ENCODE measurements around the gene EIF3D. TPM values are rescaled to one million over a fixed set of nuclear protein-coding genes. Genes with fewer than 3 reads are reported as not detected.
A peak's percentile ranks its signal among the peaks of the same experiment; 100 is the strongest.

EIF3D gene
- total RNA-seq, 1 donor from 2014 or later: 212 TPM

DNA sequence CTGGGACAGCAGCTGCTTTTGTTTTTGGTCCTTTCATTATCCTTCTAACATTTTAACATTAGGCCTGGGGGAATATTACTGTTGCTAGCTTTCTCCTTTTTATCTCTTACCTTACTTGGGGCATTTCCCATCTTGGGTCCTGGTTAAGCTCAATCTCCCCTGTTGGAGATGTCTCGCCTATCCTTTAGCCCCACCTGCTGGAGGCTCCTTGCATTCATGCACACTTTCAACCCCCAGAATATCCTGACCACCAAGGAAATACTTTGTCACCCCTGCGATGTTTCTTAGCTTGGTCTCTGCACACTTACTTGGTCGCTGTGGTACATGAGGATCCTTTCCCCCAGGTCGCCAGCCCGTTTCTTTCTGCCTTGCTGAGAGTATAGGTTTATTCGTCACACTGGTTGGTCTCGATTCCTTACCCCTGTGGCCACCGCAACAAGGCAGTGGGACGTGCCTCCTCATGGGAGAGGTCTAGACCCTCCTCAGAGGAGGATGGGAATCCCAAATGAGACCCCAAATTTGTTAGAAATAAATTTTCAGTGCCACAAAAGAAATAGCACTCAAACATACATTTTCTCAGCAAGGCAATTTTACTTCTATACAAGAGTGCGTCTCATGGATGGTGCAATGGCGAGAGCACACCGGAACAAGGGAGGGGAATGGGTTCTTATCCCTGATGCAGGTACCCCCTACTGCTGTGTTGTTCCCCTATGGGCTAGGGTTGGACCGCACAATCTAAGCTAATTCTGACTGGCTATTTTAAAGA, 42.2 kb downstream of the EIF3D start:
- no peak for DNase-seq (ENCODE audit: low spot score in 2 of 2)
- Histone ChIP-seq H3K27ac (no peak overlapping the region), H3K9me3 (no peaks in the 10 kb centered on the region), H3K4me1 (peaks cover 0 to 3% of the 10 kb centered on the region in 2 donors), H3K27me3 (no peaks in the 10 kb centered on the region), H3K36me3 (peaks cover 2 to 23% of the 10 kb centered on the region in 2 donors), H3K4me3 (no peak overlapping the region)
- TF ChIP-seq, protein P1, sequence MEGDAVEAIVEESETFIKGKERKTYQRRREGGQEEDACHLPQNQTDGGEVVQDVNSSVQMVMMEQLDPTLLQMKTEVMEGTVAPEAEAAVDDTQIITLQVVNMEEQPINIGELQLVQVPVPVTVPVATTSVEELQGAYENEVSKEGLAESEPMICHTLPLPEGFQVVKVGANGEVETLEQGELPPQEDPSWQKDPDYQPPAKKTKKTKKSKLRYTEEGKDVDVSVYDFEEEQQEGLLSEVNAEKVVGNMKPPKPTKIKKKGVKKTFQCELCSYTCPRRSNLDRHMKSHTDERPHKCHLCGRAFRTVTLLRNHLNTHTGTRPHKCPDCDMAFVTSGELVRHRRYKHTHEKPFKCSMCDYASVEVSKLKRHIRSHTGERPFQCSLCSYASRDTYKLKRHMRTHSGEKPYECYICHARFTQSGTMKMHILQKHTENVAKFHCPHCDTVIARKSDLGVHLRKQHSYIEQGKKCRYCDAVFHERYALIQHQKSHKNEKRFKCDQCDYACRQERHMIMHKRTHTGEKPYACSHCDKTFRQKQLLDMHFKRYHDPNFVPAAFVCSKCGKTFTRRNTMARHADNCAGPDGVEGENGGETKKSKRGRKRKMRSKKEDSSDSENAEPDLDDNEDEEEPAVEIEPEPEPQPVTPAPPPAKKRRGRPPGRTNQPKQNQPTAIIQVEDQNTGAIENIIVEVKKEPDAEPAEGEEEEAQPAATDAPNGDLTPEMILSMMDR (IDR thresholded peaks at IDR 0.05): peak; percentile 50 to 71 (median 66)
- intact Hi-C loops (cut with DNase I): loop anchor here (5.0 to 10.0 kb wide), 2 partner anchors 290 to 332 kb away; no protein-coding TSS in a partner anchor

DNA sequence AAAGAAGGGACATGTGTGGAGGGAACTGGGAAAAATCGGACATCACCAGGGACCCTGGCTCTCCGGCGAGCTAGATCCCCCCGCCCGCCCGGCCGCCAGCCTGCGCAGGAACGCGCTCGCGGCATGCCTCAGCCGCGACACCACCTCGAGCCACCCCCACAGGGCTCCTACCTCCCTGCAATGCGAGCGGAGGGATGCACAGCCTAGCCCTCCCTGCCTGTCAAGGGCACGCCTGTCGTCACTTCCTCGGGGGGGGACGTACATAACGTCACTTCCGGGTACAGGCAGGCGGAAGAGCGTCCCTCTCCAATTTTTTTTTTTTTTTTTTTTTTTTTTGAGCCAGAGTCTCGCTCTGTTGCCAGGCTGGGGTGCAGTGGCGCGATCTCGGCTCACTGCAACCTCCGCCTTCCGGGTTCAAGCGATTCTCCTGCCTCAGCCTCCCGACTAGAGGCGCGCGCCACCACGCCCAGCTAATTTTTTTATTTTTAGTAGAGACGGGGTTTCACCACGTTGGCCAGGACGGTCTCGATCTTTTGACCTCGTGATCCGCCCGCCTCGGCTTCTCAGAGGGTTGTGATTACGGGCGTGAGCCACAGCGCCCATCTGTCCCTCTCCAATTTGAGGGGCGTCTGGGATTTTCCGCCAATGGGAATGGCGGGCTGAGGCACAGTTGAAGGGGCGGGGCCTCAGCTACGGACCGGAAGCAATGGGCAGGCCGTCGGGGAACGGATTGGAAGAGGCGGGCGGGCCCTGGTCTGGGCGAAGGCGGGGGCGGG, 47.4 kb downstream of the EIF3D start, which contains the start of gene TXN2:
TXN2 (minus strand) TSS at position 248 of the 776 bp plus-strand sequence. CDS start 803 bp downstream, outside the sequence.
- H3K9me3 ChIP-seq: no peaks in the 10 kb centered on the region
- H3K36me3 ChIP-seq: peaks cover 26 to 27% of the 10 kb centered on the region in 2 donors
- intact Hi-C loops (cut with DNase I): loop anchor here (1.0 to 10.0 kb wide), 2 partner anchors 93 to 327 kb away; no protein-coding TSS in a partner anchor
- DNase-seq (ENCODE audit: low spot score in 2 of 2): peak; percentile 85 to 98
- peaks cover 8 to 10% of the 10 kb centered on the region in 2 donors for H3K4me1 ChIP-seq
- peak within 1 kb of the TSS; percentile 92 to 99 for H3K27ac ChIP-seq
- TF ChIP-seq, protein P1 (IDR thresholded peaks at IDR 0.05): no peak
- H3K27me3 ChIP-seq: no peaks in the 10 kb centered on the region
- peak within 1 kb of the TSS; percentile 58 to 77 for H3K4me3 ChIP-seq

DNA sequence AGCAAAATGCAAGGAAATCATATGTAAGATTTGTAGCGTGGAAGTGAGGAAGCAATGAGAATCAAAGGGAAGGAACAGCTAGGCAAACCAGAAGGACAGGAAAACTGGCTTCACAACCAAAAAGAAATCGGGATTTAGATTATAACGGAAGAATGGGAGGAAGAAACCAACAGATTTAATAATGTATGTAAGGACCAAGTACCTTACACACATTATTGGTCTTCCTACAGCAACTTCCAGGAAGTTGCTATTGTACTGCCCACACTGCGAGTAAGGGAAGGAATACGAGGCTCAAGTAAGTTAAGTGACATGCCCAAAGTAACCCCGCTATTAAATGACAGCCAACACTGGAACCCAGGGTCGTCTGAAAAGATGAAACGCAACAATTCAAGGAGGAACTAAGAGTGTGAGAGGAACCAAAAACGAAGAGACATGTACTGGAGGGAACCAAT, 48.0 kb downstream of the EIF3D start:
- TF ChIP-seq, protein P1 (IDR thresholded peaks at IDR 0.05): no peak
- Histone ChIP-seq H3K27me3 (no peaks in the 10 kb centered on the region), H3K27ac (peak overlapping the region; percentile 92 to 99), H3K9me3 (no peaks in the 10 kb centered on the region), H3K4me3 (peak overlapping the region; percentile 58 to 77), H3K4me1 (peaks cover 8 to 10% of the 10 kb centered on the region in 2 donors), H3K36me3 (peaks cover 32 to 33% of the 10 kb centered on the region in 2 donors)
- no peak for DNase-seq (ENCODE audit: low spot score in 2 of 2)
- intact Hi-C loops (cut with DNase I): loop anchor here (10.0 kb wide), 1 partner anchor 326 kb away; no protein-coding TSS in a partner anchor

DNA sequence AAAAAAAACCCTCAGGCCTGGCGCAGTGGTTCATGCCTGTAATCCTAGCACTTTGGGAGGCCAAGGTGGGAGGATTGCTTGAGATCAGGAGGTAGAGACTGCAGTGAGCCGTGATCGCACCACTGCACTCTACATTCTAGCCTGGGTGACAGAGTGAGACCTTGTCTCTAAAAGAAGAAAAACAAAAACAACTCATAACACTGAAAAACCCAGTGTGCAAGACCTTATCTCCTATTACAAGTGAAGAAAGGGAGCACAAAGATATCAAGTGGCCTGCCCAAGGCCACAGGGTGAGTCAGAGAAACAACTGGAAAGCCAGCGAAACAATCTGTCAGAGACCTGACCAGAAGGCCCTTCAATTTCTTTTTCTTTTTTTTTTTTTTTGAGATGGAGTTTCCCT, 50.0 kb downstream of the EIF3D start:
- no peak for DNase-seq (ENCODE audit: low spot score in 2 of 2)
- intact Hi-C loops (cut with DNase I): no loop called here
- Histone ChIP-seq H3K4me1 (peaks cover 8 to 10% of the 10 kb centered on the region in 2 donors), H3K4me3 (no peak overlapping the region), H3K36me3 (peaks cover 51 to 52% of the 10 kb centered on the region in 2 donors), H3K27ac (no peak overlapping the region), H3K27me3 (no peaks in the 10 kb centered on the region), H3K9me3 (no peaks in the 10 kb centered on the region)
- TF ChIP-seq, protein P1 (IDR thresholded peaks at IDR 0.05): no peak

DNA sequence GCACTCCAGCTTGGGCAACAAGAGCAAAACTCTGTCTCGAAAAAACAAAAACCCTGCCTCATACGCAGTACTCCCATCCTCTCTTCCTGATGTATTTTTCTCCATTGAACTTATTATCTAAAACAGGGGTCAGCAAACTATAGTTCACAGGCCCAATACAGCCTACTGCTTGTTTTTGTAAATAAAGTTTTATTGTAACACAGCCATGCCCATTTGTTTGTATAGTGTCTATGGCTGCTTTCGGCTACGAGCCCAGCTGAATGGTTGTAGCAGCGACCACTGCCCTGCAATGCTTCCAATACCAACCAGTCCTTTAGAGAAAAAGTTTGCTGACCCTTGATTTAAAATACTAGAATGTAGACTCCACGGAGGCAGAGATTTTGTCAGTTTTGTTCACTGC, 53.6 kb downstream of the EIF3D start:
- DNase-seq (ENCODE audit: low spot score in 2 of 2): no peak
- no peaks in the 10 kb centered on the region for H3K27me3 ChIP-seq
- intact Hi-C loops (cut with DNase I): no loop called here
- H3K4me3 ChIP-seq: no peak overlapping the region
- H3K27ac ChIP-seq: no peak overlapping the region
- H3K9me3 ChIP-seq: no peaks in the 10 kb centered on the region
- TF ChIP-seq, protein P1 (IDR thresholded peaks at IDR 0.05): no peak
- peaks cover 3 to 8% of the 10 kb centered on the region in 2 donors for H3K4me1 ChIP-seq
- peaks cover 58 to 71% of the 10 kb centered on the region in 2 donors for H3K36me3 ChIP-seq
